ENCODE data around the gene SCAMP4.
A peak's percentile ranks its signal among the peaks of the same experiment; 100 is the strongest.

Gene SCAMP4, protein sequence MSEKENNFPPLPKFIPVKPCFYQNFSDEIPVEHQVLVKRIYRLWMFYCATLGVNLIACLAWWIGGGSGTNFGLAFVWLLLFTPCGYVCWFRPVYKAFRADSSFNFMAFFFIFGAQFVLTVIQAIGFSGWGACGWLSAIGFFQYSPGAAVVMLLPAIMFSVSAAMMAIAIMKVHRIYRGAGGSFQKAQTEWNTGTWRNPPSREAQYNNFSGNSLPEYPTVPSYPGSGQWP

GRCh38 chr19:1905110-1905862 is at the start of gene SCAMP4, which contains the start of gene ADAT3:
TSS of gene SCAMP4 (plus strand) at chr19:1905399. CDS start at chr19:1915020, 9,621 bp downstream.
TSS of gene ADAT3 (plus strand) at chr19:1905399. CDS start at chr19:1912048, 6,649 bp downstream.
- peak; percentile 95 to 97 for DNase-seq (ENCODE audit: low read depth in 1 of 2, low spot score in 1 of 2)

- no peak for DNase-seq (ENCODE audit: low read depth in 1 of 2, low spot score in 1 of 2)
These were observed 49.4 kb upstream of the SCAMP4 start for GRCh38 chr19:1855828-1856255.

DNA sequence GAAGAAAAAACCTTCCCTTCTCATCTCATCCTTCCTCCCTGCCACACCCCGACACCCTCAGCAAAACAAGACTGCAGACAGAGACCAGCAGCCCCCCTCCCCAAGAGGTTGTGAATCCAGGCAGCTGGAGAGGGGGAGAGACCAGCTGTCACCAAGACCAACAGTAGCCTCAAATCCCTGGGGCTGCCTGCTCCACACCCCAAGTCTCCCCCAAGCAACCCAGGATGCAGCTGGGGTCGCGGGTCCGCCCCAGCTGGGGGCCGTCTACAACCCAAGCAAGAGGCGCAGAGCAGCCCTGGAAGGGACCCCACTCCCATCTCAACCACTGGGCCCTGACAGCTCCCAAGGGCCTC is 48.9 kb upstream of the SCAMP4 start:
- DNase-seq (ENCODE audit: low read depth in 1 of 2, low spot score in 1 of 2) = no peak

DNA sequence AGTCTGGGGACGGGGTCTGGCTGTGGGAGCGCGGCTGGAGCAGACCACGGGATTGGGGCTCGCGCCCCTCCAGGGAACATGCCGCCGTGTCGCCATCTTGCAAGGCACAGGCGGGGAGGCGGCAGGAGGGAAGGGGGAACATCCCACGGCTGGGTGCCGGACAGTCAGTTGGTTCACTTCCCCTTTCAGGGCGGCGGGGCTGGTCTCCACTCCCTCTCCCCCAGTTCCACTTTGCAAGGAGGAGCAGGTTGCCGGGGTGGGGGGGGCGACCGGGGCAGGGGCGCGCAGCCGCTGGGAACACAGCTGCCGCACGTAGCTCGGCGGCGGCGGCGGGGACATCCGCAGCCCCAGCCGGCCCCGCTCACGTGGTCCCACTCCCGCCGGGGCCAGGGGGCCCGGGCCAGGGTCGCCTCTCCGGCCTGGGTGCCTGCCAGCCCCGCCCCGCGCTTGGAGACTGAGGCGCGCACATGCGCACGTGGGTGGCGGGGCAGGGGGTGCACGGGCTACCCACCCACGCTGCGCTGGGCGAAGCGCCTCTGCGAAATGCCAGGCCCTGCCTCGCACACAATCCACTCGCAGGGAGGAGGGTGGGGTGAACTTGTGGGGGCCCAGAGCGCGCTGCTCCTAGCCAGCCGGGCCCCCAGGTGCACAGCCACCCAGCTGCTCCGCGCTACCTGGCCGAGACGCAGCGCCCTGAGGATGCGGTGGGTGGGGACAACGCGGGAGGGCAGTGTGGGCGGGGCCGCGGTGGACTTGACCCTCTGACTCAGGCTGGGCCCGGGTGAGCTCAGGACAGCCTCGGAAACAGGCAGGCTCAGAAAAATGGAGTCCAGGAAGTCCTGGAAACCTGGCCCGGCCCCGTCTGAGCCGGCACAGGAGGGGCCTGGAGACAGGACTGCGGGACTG is 48.2 kb upstream of the SCAMP4 start:
- DNase-seq (ENCODE audit: low read depth in 1 of 2, low spot score in 1 of 2) = no peak

DNA sequence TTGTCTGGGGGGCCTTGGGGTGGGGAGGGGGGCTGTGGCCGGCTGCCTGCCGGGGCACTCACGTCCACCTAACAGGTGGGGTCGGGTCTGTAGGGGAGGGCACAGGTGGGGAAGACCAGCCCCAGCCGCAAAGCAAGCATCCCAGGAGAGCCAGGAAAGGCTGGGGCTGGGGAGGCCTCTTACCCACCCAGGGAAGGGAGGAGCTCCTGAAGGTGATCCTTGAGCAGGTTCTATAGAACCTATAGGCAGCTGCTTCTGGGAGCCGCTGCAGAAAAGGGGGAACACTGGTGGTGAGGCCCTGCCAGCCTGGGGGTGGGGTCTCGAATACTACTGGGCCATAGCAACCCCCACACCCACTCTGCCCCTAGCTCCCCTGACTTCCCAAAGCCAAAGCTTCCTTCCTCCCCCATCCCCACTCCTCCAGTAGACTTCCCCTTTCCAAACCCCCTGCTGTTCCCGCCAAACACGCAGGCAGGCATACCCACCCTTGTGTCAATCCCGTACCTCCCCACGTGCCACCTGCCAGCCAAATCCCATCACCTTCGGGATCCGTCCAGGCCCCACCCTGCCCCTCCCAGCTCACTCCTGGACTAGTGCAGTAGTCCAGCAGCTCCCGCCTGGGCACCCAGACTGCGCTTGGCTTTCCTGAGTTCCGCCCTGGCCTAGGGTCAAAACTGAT is 47.4 kb upstream of the SCAMP4 start:
- DNase-seq (ENCODE audit: low read depth in 1 of 2, low spot score in 1 of 2) = no peak

GRCh38 chr19:1858412-1859081 is 46.7 kb upstream of the SCAMP4 start:
- no peak for DNase-seq (ENCODE audit: low read depth in 1 of 2, low spot score in 1 of 2)

GRCh38 chr19:1859331-1859781 is 45.8 kb upstream of the SCAMP4 start:
- DNase-seq (ENCODE audit: low read depth in 1 of 2, low spot score in 1 of 2) = no peak

DNA sequence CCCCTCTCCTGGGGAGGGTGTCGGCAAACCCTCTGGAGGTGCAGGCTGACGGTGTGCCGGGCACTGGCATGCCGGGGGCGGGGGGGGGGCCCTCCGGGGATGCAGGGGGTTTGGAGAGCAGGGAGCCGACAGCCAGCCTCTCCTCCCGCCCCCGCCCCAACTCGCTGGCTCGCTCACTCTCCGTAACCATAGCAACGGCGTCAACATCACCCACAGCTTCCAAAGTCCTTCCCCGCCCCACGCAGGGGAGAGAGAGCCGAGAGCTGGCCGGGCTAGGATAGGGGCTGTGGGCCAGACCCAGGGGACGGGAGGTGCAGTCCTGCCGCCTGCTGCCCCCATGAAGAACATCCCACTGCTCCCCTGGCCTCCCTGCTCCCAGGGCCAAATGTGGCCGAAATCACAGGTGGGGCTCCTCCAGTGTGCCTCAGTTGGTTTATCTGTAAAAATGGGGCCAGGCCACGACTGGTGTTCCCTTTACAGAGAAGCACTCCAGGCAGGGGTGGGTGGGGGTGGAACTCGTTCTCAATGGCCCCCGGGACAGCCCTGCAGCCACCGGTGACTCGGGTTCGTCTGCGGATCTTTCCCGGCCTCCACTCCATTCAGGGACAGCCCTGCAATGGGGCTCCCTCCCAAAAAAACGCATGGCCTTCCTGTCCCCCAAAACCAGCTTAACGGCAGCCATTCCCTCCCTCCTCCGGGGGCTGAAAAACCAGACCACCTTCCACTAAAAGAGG is 45.0 kb upstream of the SCAMP4 start:
- peak in 1 of 2 donors; percentile 52 for DNase-seq (ENCODE audit: low read depth in 1 of 2, low spot score in 1 of 2)

- DNase-seq (ENCODE audit: low read depth in 1 of 2, low spot score in 1 of 2) = no peak
These were observed 44.2 kb upstream of the SCAMP4 start for GRCh38 chr19:1860821-1861598.

DNA sequence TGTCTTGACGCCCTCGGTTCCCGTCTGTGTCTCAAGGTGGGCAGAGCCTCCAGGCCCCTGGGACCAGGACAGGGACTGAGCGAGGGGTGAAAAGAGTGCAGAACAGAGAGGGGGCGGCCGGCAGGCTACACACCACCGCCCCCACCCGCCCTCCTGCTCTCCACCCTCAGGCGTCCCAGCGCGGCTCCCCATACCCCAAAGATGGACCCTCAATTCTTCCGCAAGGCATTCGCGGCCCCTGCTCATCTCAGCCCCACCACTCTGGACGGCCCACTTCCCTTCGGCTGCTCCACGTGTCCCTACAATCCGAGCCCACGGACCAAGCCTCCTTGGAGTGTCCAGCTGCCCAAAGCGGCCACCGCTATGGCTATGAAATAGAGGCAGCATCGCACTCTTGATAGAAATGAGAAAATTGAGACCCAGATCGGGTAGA is 43.6 kb upstream of the SCAMP4 start:
- DNase-seq (ENCODE audit: low read depth in 1 of 2, low spot score in 1 of 2) = no peak

DNA sequence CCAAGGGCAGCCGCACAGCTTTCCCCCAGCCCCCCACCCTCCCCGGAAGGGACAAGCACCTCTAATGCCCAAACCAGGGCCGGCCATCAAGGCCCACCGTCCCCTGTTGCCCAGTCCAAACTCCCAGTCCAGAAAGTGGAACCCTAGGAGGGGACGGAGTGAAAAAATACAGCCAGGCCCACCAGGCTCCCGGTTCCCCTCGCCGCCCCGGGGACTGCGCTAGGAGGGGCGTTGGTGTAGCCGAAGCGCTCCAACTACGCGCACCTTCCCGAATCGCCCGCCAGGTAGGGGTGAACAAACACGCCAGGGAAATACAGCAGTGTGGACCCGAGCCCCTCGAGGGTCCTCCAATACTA is 43.2 kb upstream of the SCAMP4 start:
- no peak for DNase-seq (ENCODE audit: low read depth in 1 of 2, low spot score in 1 of 2)

DNA sequence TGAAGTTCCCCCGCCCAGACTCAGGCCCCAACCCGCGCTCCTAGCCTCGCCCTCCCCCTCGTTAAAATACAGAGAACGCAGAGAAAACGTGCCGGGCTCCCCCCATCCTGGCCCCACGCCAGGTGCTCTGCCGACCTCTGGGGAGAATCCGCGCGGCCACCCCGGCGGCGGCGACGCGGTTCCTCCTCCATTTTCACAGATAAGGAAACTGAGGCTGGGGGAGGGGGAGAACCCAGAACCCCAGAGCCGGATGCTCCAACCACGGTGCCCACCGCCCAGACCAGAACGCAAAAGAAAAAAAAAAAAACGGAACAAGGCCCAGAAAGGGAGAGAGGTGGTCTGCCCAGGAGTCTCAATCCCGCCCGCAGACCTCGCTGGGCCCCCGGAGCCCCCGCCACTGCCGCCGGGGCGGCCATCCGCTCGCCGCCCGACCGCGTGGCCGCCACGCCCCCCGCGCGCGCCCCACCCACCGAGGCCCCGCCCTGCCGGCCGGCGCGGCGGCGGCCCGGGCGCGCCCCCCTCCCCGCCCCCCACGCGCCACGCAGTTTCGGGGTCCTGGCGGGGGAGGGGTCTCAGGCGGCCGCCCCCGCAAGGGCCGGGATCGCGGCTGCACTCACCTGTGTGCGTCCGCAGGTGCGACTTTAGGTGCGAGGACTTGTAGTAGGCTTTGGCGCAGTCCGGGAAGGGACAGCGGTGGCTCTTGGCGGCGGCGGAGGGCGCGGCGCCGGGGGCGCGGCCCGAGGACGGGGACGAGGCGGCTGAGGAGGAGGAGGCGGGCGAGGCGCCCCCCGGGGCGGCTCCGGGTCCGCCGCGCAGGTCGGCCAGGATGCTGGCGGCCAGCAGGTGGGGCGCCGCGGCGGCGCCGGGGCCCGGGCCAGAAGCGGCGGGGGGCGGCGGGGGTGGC is 42.5 kb upstream of the SCAMP4 start:
- peak in 1 of 2 donors; percentile 43 for DNase-seq (ENCODE audit: low read depth in 1 of 2, low spot score in 1 of 2)

DNA sequence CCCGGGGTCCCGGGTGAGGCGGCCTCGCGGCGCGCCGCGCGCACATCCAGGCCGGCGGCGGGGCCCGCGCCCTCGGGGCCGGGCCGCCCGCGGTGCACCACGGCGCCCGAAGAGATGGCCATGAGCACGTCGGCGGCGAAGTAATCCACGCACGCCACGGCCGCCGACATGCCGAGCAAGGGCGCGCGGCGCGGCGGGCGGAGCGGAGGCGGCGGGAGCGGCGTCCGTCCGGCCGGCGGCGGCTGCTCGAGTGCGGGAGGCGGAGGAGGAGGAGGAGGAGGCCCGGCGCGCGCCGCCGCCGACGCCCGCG is 41.9 kb upstream of the SCAMP4 start, which contains the start of gene KLF16:
Gene KLF16, minus strand, starts transcription at position 252 of the 310 bp plus-strand sequence. Its CDS starts 82 bp downstream, at position 170.
- DNase-seq (ENCODE audit: low read depth in 1 of 2, low spot score in 1 of 2) = no peak

GRCh38 chr19:1863638-1864479 is 41.3 kb upstream of the SCAMP4 start:
- peak; percentile 82 to 93 for DNase-seq (ENCODE audit: low read depth in 1 of 2, low spot score in 1 of 2)

DNA sequence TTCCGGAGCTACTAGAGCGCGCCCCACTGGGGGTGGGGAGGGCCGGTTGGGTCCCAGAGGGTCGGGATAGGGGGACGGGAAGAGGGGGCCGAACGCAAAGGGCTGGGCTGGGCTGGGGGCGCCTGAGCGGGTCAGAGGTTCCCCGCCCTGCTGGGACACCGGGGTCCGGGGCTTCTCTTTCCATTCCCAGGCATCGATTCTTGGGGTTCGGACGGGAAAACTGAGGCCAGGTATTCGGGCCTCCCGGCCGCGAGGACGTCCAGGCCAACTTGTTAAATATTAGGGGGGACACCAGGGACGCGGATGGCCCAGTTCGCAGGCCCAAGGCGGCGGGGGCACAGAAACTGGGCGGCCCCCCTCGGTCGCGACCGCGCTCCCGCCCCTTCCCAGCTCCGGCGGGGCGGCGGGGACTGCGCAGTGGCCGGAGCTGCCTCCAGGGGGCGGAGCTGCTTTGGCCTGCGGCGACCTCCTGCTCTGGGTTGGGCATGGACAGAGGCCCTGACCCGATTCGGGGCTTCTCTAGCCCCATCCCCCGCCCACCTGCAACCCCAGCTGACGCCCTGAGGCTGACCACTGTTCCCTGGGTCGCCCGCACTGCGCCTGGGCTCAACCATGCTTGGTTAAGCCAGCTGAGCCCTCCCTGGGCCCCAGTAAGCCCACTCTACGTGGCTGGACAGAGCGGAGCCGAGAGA is 40.6 kb upstream of the SCAMP4 start:
- peak in 1 of 2 donors; percentile 48 for DNase-seq (ENCODE audit: low read depth in 1 of 2, low spot score in 1 of 2)
